NCI-H748 (cell line): ENCODE measurements around the gene GAL3ST2.

Source experiments
- DNase-seq: peaks from one replicate; lab custom pipeline; 2025; ENCODE audit not compliant: unreplicated experiment; lab: John Stamatoyannopoulos, UW

Gene GAL3ST2

GRCh38 chr2:241843321-241844065 is 66.9 kb downstream of the GAL3ST2 start:
- no peak for DNase-seq

- DNase-seq: peak; percentile 73
Observed at GRCh38 chr2:241844066-241844728, 67.6 kb downstream of the GAL3ST2 start.

DNA sequence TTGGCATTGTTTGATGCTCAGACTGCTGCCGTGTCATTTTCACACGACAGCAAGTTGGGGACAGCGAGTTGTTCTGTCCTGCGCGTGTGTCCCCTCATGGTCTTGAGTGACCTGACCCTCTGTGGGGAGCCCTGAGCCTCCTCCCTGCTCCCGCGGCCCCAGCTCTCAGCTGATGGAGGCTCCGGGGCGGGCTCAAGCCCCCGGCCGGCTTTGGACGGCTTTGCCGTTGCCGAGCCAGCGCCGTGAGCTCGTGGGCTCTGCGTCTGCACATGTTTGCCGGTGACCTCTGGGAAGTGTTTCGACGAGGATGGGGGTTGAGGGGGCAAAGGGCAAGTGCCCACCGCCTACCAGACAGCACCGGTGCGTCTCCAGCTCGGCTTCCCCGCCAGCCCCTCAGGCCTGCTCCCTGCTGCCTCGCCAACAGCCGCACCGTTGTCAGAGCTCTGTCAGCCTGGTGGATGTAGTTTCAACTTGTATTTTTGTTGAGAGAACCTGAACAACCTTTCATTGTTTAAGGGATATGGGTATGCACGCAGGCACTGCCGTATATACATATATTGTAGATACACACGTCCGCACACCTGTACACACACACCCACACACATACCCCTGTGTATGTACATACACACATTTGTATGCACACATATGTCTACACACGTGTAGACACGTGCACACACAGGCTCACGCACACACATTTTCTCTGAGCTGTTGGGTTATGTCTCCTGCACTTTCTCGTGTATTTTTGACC is 68.4 kb downstream of the GAL3ST2 start:
- no peak for DNase-seq

DNA sequence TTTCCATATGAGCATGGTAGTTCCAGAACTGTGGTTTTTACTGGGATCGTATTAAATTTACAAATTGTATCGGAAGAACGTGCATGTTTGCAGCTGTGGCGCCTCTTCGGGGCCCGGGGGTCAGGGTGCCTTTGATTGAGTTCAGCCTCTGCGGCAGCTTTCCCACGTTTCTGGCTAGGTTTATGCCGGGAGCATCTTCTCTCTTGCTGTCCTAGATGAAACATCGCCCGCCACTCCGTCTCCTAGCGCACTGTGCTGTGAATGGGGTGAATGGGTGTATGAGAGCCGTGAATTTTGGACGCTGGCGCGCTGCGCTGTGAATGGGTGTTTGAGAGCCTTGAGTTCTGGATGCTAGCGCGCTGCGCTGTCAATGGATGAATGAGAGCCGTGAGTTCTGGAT is 69.8 kb downstream of the GAL3ST2 start:
- DNase-seq: no peak

- no peak for DNase-seq
Observed at GRCh38 chr2:241848761-241849615, 72.4 kb downstream of the GAL3ST2 start.

- no peak for DNase-seq
Observed at GRCh38 chr2:241849616-241850543, 73.3 kb downstream of the GAL3ST2 start.

- no peak for DNase-seq
Observed at GRCh38 chr2:241850544-241851324, 74.1 kb downstream of the GAL3ST2 start.

DNA sequence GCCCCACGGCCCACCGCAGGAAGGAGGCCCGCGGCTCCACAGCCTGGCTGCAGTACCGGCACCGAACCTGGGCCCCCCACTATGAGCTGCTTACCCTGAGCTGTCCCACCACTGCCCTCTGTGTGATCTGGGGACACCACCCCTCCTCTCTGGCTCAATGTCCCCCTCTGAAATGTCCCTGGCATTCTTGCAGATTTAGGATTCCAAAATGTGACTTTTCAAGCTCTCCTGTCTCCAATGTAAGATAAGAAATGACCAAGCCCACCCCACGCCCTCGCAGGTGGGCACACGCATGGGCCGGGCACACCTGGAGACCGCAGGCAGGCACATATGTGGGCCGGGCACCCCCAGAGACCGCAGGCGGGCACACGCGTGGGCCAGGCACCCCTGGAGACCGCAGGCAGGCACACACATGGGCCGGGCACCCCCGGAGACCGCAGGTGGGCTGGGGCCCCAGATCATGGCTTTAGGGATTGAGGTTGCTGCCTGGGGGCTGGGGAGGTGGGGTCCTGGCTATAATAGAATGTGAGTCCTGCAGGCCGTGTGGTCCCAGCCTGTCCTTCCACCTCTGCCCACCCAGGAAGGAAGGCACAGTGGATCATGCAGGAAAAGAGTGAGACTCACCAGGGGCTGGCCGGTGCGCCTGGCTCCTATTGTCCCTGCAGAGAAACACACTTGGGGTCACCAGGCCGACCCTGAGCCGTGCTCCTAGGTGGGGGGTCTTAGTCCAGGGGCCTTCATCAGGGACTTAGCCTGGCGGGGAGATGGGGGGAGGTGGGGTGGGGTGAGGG is 74.9 kb downstream of the GAL3ST2 start:
- DNase-seq: no peak

DNA sequence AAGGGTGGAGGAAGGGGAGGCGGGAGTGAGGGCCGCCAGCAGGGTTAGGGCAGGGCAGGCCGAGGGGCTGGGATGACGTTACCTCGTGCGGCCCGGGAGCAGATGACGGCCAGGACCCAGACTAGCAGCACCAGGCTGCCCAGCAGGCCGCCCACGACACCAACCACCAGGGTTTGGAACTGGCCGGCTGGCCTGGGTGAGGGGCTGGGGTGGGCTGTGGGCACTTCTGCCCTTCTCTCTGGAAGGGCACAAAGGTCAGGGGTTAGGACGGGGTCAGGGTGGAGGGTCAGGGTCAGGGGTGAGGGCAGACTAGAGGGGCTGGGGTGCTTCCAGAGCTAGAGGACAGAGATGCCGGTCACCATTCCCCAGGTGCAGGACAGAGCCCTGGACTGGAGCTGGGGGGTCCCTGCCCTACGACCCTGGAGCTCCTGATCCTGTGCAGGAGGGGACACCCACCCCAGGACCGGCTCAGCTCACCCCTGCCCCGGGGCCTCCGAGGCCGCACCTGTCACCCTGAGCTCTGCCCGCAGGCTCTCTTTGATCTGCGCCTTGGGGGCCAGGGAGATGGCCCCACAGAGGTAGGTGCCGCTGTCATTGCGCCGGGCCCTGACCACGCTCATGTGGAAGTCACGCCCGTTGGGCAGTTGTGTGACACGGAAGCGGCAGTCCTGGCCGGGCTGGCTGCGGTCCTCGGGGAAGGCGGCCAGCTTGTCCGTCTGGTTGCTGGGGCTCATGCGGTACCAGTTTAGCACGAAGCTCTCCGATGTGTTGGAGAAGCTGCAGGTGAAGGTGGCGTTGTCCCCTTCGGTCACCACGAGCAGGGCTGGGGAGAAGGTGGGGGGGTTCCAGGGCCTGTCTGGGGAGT is 75.7 kb downstream of the GAL3ST2 start:
- no peak for DNase-seq

DNA sequence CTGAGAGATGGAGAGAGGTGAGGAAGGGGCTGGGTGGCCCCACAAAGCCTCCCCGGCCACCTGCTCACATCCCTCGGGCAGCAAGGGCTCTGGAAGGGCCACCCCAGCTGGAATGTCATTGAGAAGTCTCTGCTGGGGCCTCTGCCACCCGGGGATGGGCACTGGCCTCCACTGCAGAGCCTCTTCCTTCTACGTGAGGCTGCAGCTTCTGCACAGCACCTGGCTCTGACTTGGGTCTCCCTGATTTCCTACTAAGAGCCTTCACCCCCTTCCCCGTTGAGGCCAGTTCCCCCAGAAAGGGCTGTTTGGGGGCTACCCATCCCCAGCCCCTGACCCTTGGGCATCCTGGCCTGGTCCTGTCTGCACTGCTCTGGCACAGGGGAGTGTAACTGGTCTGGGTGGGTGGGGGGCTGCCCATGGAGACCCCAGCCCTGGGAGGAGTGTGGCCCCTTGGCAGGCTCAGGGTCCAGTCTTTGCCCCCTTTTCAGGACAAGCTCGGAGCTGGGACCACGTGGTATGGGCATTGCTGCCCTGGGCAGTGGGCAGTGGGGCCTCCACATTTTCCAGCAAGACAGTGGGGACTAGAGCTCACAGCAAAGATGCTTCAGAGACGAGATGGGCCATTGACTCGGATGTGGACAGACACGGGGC is 76.5 kb downstream of the GAL3ST2 start:
- DNase-seq: no peak
